ENCODE data around the gene PALMD.

- TF ChIP-seq CTCF (IDR thresholded peaks at IDR 0.05), result peak; percentile 91
- no peak for TF ChIP-seq ZFX (IDR thresholded peaks at IDR 0.05; ENCODE audit: borderline replicate concordance)
Measured at GRCh38 chr1:99707535-99708142, 61.7 kb downstream of the PALMD start.
